Esophagus muscularis mucosa (tissue), 4 donors: ENCODE data around the gene CENPVL3. TPM values are rescaled to one million over a fixed set of nuclear protein-coding genes. Genes with fewer than 3 reads are reported as not detected.
A peak's percentile ranks its signal among the peaks of the same experiment; 100 is the strongest.
"Not testable (repeated sequence)": the region's sequence is repeated elsewhere in the genome, so short reads cannot be mapped to it uniquely, and the experiment has no call there.

ENCODE experiments used
- DNase-seq: peaks from one replicate; pipeline ENCODE4 v3.0.0-alpha.2; 2017; ENCODE audit errors: extremely low spot score
- H3K27ac ChIP-seq, 4 donors: fragments of 200-600 bp; sonication (generic); replicated peaks in 1 of 4; 1 replicate in 3 of 4; 2 replicates in 1 of 4; pipeline ENCODE4 v1.5.1; 2016 to 2019; ENCODE audit warnings: mild to moderate bottlenecking in 1 of 4
- H3K27me3 ChIP-seq, 4 donors: fragments of 200-600 bp; sonication (generic); one replicate each; pipeline versions ENCODE4 v1.5.1 to v1.6.0; 2016 to 2019
- H3K36me3 ChIP-seq, 4 donors: fragments of 200-600 bp; sonication (generic); one replicate each; pipeline ENCODE4 v1.5.1; 2016 to 2019
- H3K4me1 ChIP-seq, 4 donors: fragments of 200-600 bp; sonication (generic); one replicate each; pipeline ENCODE4 v1.5.1; 2016 to 2019
- H3K4me3 ChIP-seq, 4 donors: fragments of 200-600 bp; sonication (generic); 1 replicate in 2 of 4; 2 replicates in 2 of 4; pipeline ENCODE4 v1.5.1; 2016 to 2019; ENCODE audit warnings: mild to moderate bottlenecking in 4 of 4, moderate library complexity in 1 of 4
- H3K9me3 ChIP-seq, 4 donors: fragments of 200-600 bp; sonication (generic); 1 replicate in 3 of 4; 2 replicates in 1 of 4; pipeline ENCODE4 v1.5.1; 2016 to 2019
- CTCF ChIP-seq, 3 experiments: fragments of 200-600 bp in 2 of 3; fragments of 450-650 bp in 1 of 3; sonication (generic) in 2 of 3; IDR thresholded peaks; one replicate each; pipeline ENCODE4 v1.5.1; 2017 to 2019; ENCODE audit warnings: antibody characterized with exemption in 3 of 3, mild to moderate bottlenecking in 2 of 3, moderate library complexity in 1 of 3
- EP300 ChIP-seq: sonication (generic); formaldehyde crosslinking; IDR thresholded peaks from one replicate; pipeline ENCODE4 v1.6.1; 2017; ENCODE audit warnings: antibody characterized with exemption
- POLR2A ChIP-seq: fragments of 450-650 bp; IDR thresholded peaks from one replicate; pipeline ENCODE4 v1.6.1; 2017; ENCODE audit warnings: antibody characterized with exemption, moderate library complexity, mild to moderate bottlenecking, low read depth
- POLR2AphosphoS5 ChIP-seq, 2 donors: sonication (generic); formaldehyde crosslinking; IDR thresholded peaks; one replicate each; pipeline ENCODE4 v1.6.1; 2017; ENCODE audit warnings: antibody characterized with exemption in 2 of 2
- WGBS: methylation state at CpG from one replicate; pipeline ENCODE4 v1.1.5; 2018; 5-methylcytosine and 5-hydroxymethylcytosine counted together
- intact Hi-C: fragments of 100-400 bp; cut with DNase I; formaldehyde crosslinking; loops from one replicate; pipeline ENCODE4 v1.15.1; 2023
- total RNA-seq, 4 donors: library from RNA; depleted of rRNA; stranded (reverse); fragments of >200 nt; gene quantifications; one replicate each; pipeline versions ENCODE4 v1.1.0 to v1.2.1, GENCODE V29; 2016

Gene CENPVL3
- total RNA-seq = not detected

GRCh38 chrX:51618241-51619155 is at the start of gene CENPVL3:
Gene CENPVL3 (minus strand): TSS chrX:51618912. CDS start chrX:51618873, 39 bp downstream.
- intact Hi-C loops, H3K36me3 ChIP-seq, H3K27ac ChIP-seq, H3K4me1 ChIP-seq, H3K9me3 ChIP-seq, DNase-seq: not testable (repeated sequence)
- peak within 1 kb of the TSS in 2 of 4 donors; percentile 16 to 20 for H3K4me3 ChIP-seq
- WGBS = 36% methylated on average over 26 of the region's 81 CpGs
- peaks cover 0 to 21% (median 6%) of the 10 kb centered on the region in 4 donors for H3K27me3 ChIP-seq

- Histone ChIP-seq H3K4me3 (no peak overlapping the region), H3K9me3 (no peaks in the 10 kb centered on the region), H3K36me3 (no peaks in the 10 kb centered on the region), H3K4me1 (no peaks in the 10 kb centered on the region), H3K27me3 (no peaks in the 10 kb centered on the region), H3K27ac (no peak overlapping the region)
- DNase-seq = no peak
- intact Hi-C loops = no loop called here
- 53% methylated on average over 5 of the region's 5 CpGs for WGBS
- no peak for TF ChIP-seq POLR2AphosphoS5 (IDR thresholded peaks at IDR 0.05)
- TF ChIP-seq CTCF (IDR thresholded peaks at IDR 0.05) = no peak
- TF ChIP-seq EP300 = no peak
- TF ChIP-seq POLR2A = no peak
These were observed 47.3 kb upstream of the CENPVL3 start for GRCh38 chrX:51665981-51666380.

DNA sequence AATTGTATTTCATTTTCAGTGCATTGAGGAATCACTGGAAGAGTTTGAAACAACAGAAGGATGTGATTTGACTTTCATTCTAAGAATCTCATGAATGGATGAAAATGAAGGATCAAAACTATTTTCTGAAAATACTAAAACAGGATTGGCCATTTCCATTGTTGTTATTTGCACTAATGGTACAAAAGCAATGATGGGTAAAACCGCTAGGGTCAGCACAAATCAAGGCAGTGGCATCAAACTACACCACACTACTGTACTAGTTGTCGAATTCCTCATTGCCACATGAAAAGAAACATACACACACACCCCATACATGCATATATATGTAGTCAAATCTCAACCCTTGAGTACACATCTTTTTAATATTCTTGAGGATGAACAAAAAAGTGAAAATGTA is 24.7 kb upstream of the CENPVL3 start:
- intact Hi-C loops = no loop called here
- H3K36me3 ChIP-seq = no peaks in the 10 kb centered on the region
- H3K27ac ChIP-seq = no peak overlapping the region
- WGBS = 65% methylated on average over 2 of the region's 2 CpGs
- TF ChIP-seq POLR2A = no peak
- DNase-seq = no peak
- H3K27me3 ChIP-seq = peaks cover 0 to 13% (median 0%) of the 10 kb centered on the region in 4 donors
- no peaks in the 10 kb centered on the region for H3K4me1 ChIP-seq
- H3K4me3 ChIP-seq = no peak overlapping the region
- no peaks in the 10 kb centered on the region for H3K9me3 ChIP-seq

GRCh38 chrX:51641421-51642021 is 22.8 kb upstream of the CENPVL3 start:
- Histone ChIP-seq H3K4me1 (no peaks in the 10 kb centered on the region), H3K36me3 (no peaks in the 10 kb centered on the region), H3K27ac (no peak overlapping the region), H3K27me3 (peaks cover 0 to 15% (median 4%) of the 10 kb centered on the region in 4 donors), H3K9me3 (no peaks in the 10 kb centered on the region), H3K4me3 (no peak overlapping the region)
- 35% methylated on average over 19 of the region's 19 CpGs for WGBS
- TF ChIP-seq CTCF (IDR thresholded peaks at IDR 0.05) (peak in 1 of 3 experiments; percentile 25), EP300 (no peak)
- DNase-seq = no peak
- intact Hi-C loops = no loop called here

- H3K4me1 ChIP-seq, DNase-seq, H3K27ac ChIP-seq, H3K36me3 ChIP-seq, H3K4me3 ChIP-seq, H3K9me3 ChIP-seq, H3K27me3 ChIP-seq, intact Hi-C loops: not testable (repeated sequence)
- WGBS = 74% methylated on average over 7 of the region's 7 CpGs
These were observed 17.8 kb upstream of the CENPVL3 start for GRCh38 chrX:51636511-51636910.

GRCh38 chrX:51614353-51615012 is 4.2 kb downstream of the CENPVL3 start:
- H3K4me3 ChIP-seq = no peak overlapping the region
- no peak overlapping the region for H3K27ac ChIP-seq
- WGBS = 8% methylated on average over 7 of the region's 7 CpGs
- H3K27me3 ChIP-seq = peaks cover 0 to 12% (median 0%) of the 10 kb centered on the region in 4 donors
- H3K4me1 ChIP-seq = peaks cover 0 to 5% (median 2%) of the 10 kb centered on the region in 4 donors
- H3K9me3 ChIP-seq = no peaks in the 10 kb centered on the region
- no peak for DNase-seq
- TF ChIP-seq EP300 (no peak), CTCF (IDR thresholded peaks at IDR 0.05) (peak in 2 of 3 experiments; percentile 24 to 40)
- H3K36me3 ChIP-seq = no peaks in the 10 kb centered on the region
- intact Hi-C loops = no loop called here
